H1 (cell line): Measurements from ENCODE around the gene SLC6A17. TPM values are rescaled to one million over a fixed set of nuclear protein-coding genes. Genes with fewer than 3 reads are reported as not detected.

Experiments used
- CTCF ChIA-PET: fragments of 300-600 bp; sonication (Branson Sonifier 250); formaldehyde crosslinking; loops from one replicate; lab custom pipeline; 2021; ENCODE audit not compliant: partially characterized antibody; lab: Charles Lee
- POLR2A ChIA-PET: fragments of 300-600 bp; sonication (Branson Sonifier 250); formaldehyde crosslinking; loops from one replicate; lab custom pipeline; 2021; ENCODE audit warnings: inconsistent platforms; ENCODE audit not compliant: partially characterized antibody; lab: Charles Lee
- DNase-seq, 2 experiments: peaks; one replicate each; pipeline versions ENCODE4 v3.0.0 to v3.0.0-alpha.2; 2010 to 2022; ENCODE audit warnings: low spot score in 2 of 2, low read depth in 1 of 2, mixed read lengths in 1 of 2
- FAIRE-seq: peaks from 2 replicates; lab custom pipeline; 2011; peaks lifted over from hg19 to GRCh38; lab: Jason Lieb, UNC
- H2AFZ ChIP-seq: 2 replicates; pipeline ENCODE4 v1.8.1; 2012; ENCODE audit warnings: low read length, inconsistent platforms
- H2AK5ac ChIP-seq: 2 replicates; pipeline ENCODE4 v1.6.1; 2013; ENCODE audit warnings: low read depth, low read length
- H2BK120ac ChIP-seq: replicated peaks from 2 replicates; pipeline ENCODE3; 2013; ENCODE audit warnings: low read depth, low read length, inconsistent platforms
- H2BK12ac ChIP-seq: 2 replicates; pipeline ENCODE4 v1.6.1; 2013; ENCODE audit warnings: low read depth, low read length
- H2BK15ac ChIP-seq: 2 replicates; pipeline ENCODE4 v1.6.1; 2013; ENCODE audit warnings: low read length
- H2BK20ac ChIP-seq: 2 replicates; pipeline ENCODE4 v1.6.1; 2013; ENCODE audit warnings: low read length
- H2BK5ac ChIP-seq: 2 replicates; pipeline ENCODE4 v1.6.1; 2013; ENCODE audit warnings: low read depth, low read length
- H3K14ac ChIP-seq: 2 replicates; pipeline ENCODE4 v1.6.1; 2013; ENCODE audit warnings: inconsistent platforms; ENCODE audit not compliant: insufficient read length
- H3K18ac ChIP-seq: 2 replicates; pipeline ENCODE4 v1.6.1; 2013; ENCODE audit warnings: low read length; ENCODE audit errors: extremely low read depth
- H3K23ac ChIP-seq: 2 replicates; pipeline ENCODE4 v1.6.1; 2013; ENCODE audit warnings: inconsistent platforms; ENCODE audit not compliant: insufficient read length
- H3K23me2 ChIP-seq: 2 replicates; pipeline ENCODE4 v1.6.1; 2013; ENCODE audit warnings: low read depth, low read length
- H3K27ac ChIP-seq: 2 replicates; pipeline ENCODE4 v1.6.1; 2011; ENCODE audit warnings: low read depth, low read length, inconsistent platforms
- H3K27me3 ChIP-seq, 4 experiments: replicated peaks in 1 of 4; 1 replicate in 1 of 4; 2 replicates in 3 of 4; pipeline versions ENCODE4 v1.6.1 to v1.8.1; 2011 to 2013; ENCODE audit warnings: low read length in 3 of 4, mild to moderate bottlenecking in 3 of 4, inconsistent platforms in 2 of 4, mixed read lengths in 2 of 4, moderate library complexity in 1 of 4; ENCODE audit not compliant: control insufficient read depth in 3 of 4, insufficient read depth in 3 of 4; ENCODE audit errors: extremely low read depth in 1 of 4
- H3K36me3 ChIP-seq, 4 experiments: 2 replicates each; pipeline versions ENCODE4 v1.6.1 to v1.8.1; 2011 to 2013; ENCODE audit warnings: mild to moderate bottlenecking in 4 of 4, low read length in 3 of 4, moderate library complexity in 2 of 4, control low read depth in 1 of 4, inconsistent platforms in 1 of 4; ENCODE audit not compliant: insufficient read depth in 4 of 4, control insufficient read depth in 2 of 4
- H3K4ac ChIP-seq: replicated peaks from 2 replicates; pipeline ENCODE3; 2013; ENCODE audit warnings: low read length, low read depth, mixed read lengths, inconsistent platforms; ENCODE audit not compliant: insufficient read length
- H3K4me1 ChIP-seq, 4 experiments: replicated peaks in 1 of 4; 1 replicate in 1 of 4; 2 replicates in 3 of 4; pipeline versions ENCODE4 v1.6.1 to v1.8.1; 2011 to 2013; ENCODE audit warnings: low read length in 3 of 4, inconsistent platforms in 2 of 4, mixed read lengths in 1 of 4; ENCODE audit not compliant: insufficient read depth in 4 of 4, control insufficient read depth in 3 of 4
- H3K4me2 ChIP-seq, 2 experiments: 2 replicates each; pipeline versions ENCODE4 v1.6.1 to v1.8.1; 2011 to 2013; ENCODE audit warnings: low read depth in 2 of 2, low read length in 2 of 2, control low read depth in 1 of 2, inconsistent platforms in 1 of 2, mild to moderate bottlenecking in 1 of 2; ENCODE audit not compliant: insufficient read depth in 1 of 2
- H3K4me3 ChIP-seq, 4 experiments: fragments of 200-600, 300-600 bp in 1 of 4; sonication (generic), shearing (Covaris generic), sonication (Bioruptor Twin) in 1 of 4; 2 replicates each; pipeline versions ENCODE4 v1.5.1 to v1.8.1; 2011 to 2016; ENCODE audit warnings: low read length in 4 of 4, low read depth in 3 of 4, control low read depth in 2 of 4, inconsistent platforms in 2 of 4, mild to moderate bottlenecking in 2 of 4, mixed read lengths in 1 of 4, moderate library complexity in 1 of 4; ENCODE audit not compliant: insufficient read depth in 2 of 4; ENCODE audit errors: extremely low read depth in 1 of 4
- H3K56ac ChIP-seq: replicated peaks from 2 replicates; pipeline ENCODE3; 2013; ENCODE audit warnings: low read depth, mild to moderate bottlenecking, mixed read lengths, low read length, inconsistent platforms; ENCODE audit not compliant: insufficient read length
- H3K79me1 ChIP-seq: 2 replicates; pipeline ENCODE4 v1.6.1; 2013; ENCODE audit warnings: low read depth, low read length, control low read depth
- H3K79me2 ChIP-seq, 2 experiments: 2 replicates each; pipeline versions ENCODE4 v1.6.1 to v1.8.1; 2012 to 2013; ENCODE audit warnings: low read length in 2 of 2, mild to moderate bottlenecking in 2 of 2, inconsistent platforms in 1 of 2; ENCODE audit not compliant: insufficient read depth in 2 of 2, control insufficient read depth in 1 of 2
- H3K9ac ChIP-seq, 4 experiments: replicated peaks in 1 of 4; 1 replicate in 1 of 4; 2 replicates in 3 of 4; pipeline versions ENCODE4 v1.6.1 to v1.8.1; 2011 to 2013; ENCODE audit warnings: low read depth in 3 of 4, low read length in 3 of 4, control low read depth in 2 of 4, mild to moderate bottlenecking in 2 of 4, moderate library complexity in 2 of 4, inconsistent platforms in 1 of 4; ENCODE audit errors: extremely low read depth in 1 of 4
- H3K9me3 ChIP-seq, 2 experiments: 2 replicates each; pipeline versions ENCODE4 v1.6.1 to v1.8.1; 2012 to 2013; ENCODE audit warnings: mild to moderate bottlenecking in 2 of 2, moderate library complexity in 2 of 2, control low read depth in 1 of 2, inconsistent platforms in 1 of 2, low read depth in 1 of 2, low read length in 1 of 2, mixed read lengths in 1 of 2; ENCODE audit not compliant: insufficient read depth in 2 of 2
- H4K20me1 ChIP-seq, 2 experiments: replicated peaks in 1 of 2; 2 replicates each; pipeline versions ENCODE3 to v1.8.1; 2011 to 2013; ENCODE audit warnings: inconsistent platforms in 2 of 2, low read length in 2 of 2, mild to moderate bottlenecking in 1 of 2; ENCODE audit not compliant: insufficient read depth in 2 of 2, control insufficient read depth in 1 of 2
- H4K5ac ChIP-seq: 2 replicates; pipeline ENCODE4 v1.6.1; 2013; ENCODE audit warnings: low read length, low read depth, mixed read lengths, inconsistent platforms; ENCODE audit not compliant: insufficient read length
- H4K8ac ChIP-seq: 2 replicates; pipeline ENCODE4 v1.8.0; 2013; ENCODE audit warnings: mild to moderate bottlenecking, moderate library complexity, low read length, inconsistent platforms; ENCODE audit not compliant: insufficient read depth; ENCODE audit errors: extremely low read depth
- H4K91ac ChIP-seq: replicated peaks from 2 replicates; pipeline ENCODE3; 2013; ENCODE audit warnings: low read length, mixed read lengths, inconsistent platforms; ENCODE audit not compliant: insufficient read length
- CTBP2 ChIP-seq: IDR thresholded peaks from 2 replicates; pipeline ENCODE4 v1.7.0; 2011; ENCODE audit warnings: borderline replicate concordance, mild to moderate bottlenecking, moderate library complexity, mixed read lengths, low read length; ENCODE audit not compliant: insufficient read depth, insufficient read length
- EP300 ChIP-seq, 2 experiments: IDR thresholded peaks; 1 replicate in 1 of 2; 2 replicates in 1 of 2; pipeline ENCODE4 v1.6.1; 2011 to 2012; ENCODE audit warnings: low read depth in 2 of 2, low read length in 2 of 2, mild to moderate bottlenecking in 2 of 2, borderline replicate concordance in 1 of 2, inconsistent platforms in 1 of 2, moderate library complexity in 1 of 2
- NANOG ChIP-seq: IDR thresholded peaks from 2 replicates; pipeline ENCODE4 v1.6.1; 2011; ENCODE audit warnings: low read length, low read depth, mild to moderate bottlenecking, inconsistent platforms; ENCODE audit not compliant: insufficient read depth, poor library complexity, severe bottlenecking
- RXRA ChIP-seq: IDR thresholded peaks from 2 replicates; pipeline ENCODE4 v1.6.1; 2011; ENCODE audit warnings: low read depth, mild to moderate bottlenecking, low read length, moderate library complexity; ENCODE audit not compliant: insufficient read depth
- TEAD4 ChIP-seq: IDR thresholded peaks from 2 replicates; pipeline ENCODE4 v1.6.1; 2012; ENCODE audit warnings: low read depth, low read length, inconsistent platforms, mixed read lengths
- YY1 ChIP-seq: IDR thresholded peaks from 2 replicates; pipeline ENCODE4 v1.6.1; 2011; ENCODE audit warnings: low read depth, mild to moderate bottlenecking, low read length
- WGBS, 2 experiments: shearing (Covaris generic) in 1 of 2; methylation state at CpG; one replicate each; pipeline versions ENCODE4 v1.1.6 to v1.1.7; 2013 to 2015; ENCODE audit warnings: low lambda C conversion rate in 2 of 2, mixed read lengths in 2 of 2, inconsistent platforms in 1 of 2, low coverage in 1 of 2, missing lambda C conversion rate in 1 of 2; ENCODE audit not compliant: insufficient replicate concordance in 2 of 2, insufficient coverage in 1 of 2, insufficient read length in 1 of 2; ENCODE audit errors: extremely low coverage in 1 of 2, missing lambda C conversion rate in 1 of 2; 5-methylcytosine and 5-hydroxymethylcytosine counted together
- polyA plus RNA-seq, 7 experiments: library from polyadenylated mRNA; depleted of rRNA in 3 of 7; stranded (reverse) in 5 of 7; unstranded in 2 of 7; fragments of >200 nt in 5 of 7; fragments of 200-250 nt in 2 of 7; gene quantifications; 1 replicate in 5 of 7; 2 replicates in 1 of 7; 4 replicates in 1 of 7; pipeline versions ENCODE4 v1.2.1 to v1.2.3, GENCODE V29; 2011 to 2013; ENCODE audit warnings: missing spikeins in 2 of 7, mixed read lengths in 2 of 7
- total RNA-seq: library from RNA; stranded (reverse); fragmentation: NEBNext Ultra II Directional; extraction: Animal tissue kit (Norgen Biotek cat#: 25700); gene quantifications from 2 replicates; pipeline ENCODE4 v1.2.1, GENCODE V29; 2021

SLC6A17 gene
- total and polyA plus RNA-seq, 2 of the 8 experiments (the other 6 are each of a cell fraction or from before 2014, with no cell fraction given), result 0.15 to 0.28 TPM

- TF ChIP-seq CTBP2 (no peak), TEAD4 (no peak), RXRA (no peak), EP300 (IDR thresholded peaks at IDR 0.05; ENCODE audit: borderline replicate concordance in 1 of 2, low read depth in 2 of 2, low read length in 2 of 2) (no peak), NANOG (no peak), YY1 (no peak)
- TF ChIP-seq, all 59 proteins: peak for 0
- Histone ChIP-seq H3K36me3 (no peaks in the 10 kb centered on the region), H4K5ac (no peak overlapping the region), H4K91ac (no peak overlapping the region), H2BK20ac (no peak overlapping the region), H3K4me3 (no peak overlapping the region), H3K9me3 (no peaks in the 10 kb centered on the region), H2BK12ac (no peak overlapping the region), H4K20me1 (no peaks in the 10 kb centered on the region), H3K27me3 (no peaks in the 10 kb centered on the region), H2BK5ac (no peak overlapping the region), H3K18ac (no peak overlapping the region), H4K8ac (no peak overlapping the region), H3K27ac (no peak overlapping the region), H3K4me2 (no peak overlapping the region), H3K14ac (no peak overlapping the region), H3K79me2 (no peaks in the 10 kb centered on the region), H2BK15ac (no peak overlapping the region), H3K56ac (no peak overlapping the region), H3K23ac (no peak overlapping the region), H2AK5ac (no peak overlapping the region), H3K4ac (no peak overlapping the region), H3K79me1 (no peaks in the 10 kb centered on the region), H3K9ac (no peak overlapping the region), H3K23me2 (no peaks in the 10 kb centered on the region), H2AFZ (no peak overlapping the region), H2BK120ac (no peak overlapping the region), H3K4me1 (no peaks in the 10 kb centered on the region)
- FAIRE-seq (no peak), DNase-seq (no peak)
- POLR2A ChIA-PET, result no interaction called here
- CTCF ChIA-PET, result interaction anchor here (0.9 to 4.7 kb wide), 9 partner anchors 11 to 277 kb away, joined by 3 to 30 read pairs (median 5); no protein-coding TSS in a partner anchor
- WGBS, 2 experiments, result 92% methylated on average over 8 of the region's 8 CpGs; no CpG with 5 or more reads in 1 of the 2 experiments
Measured at GRCh38 chr1:110190282-110190929, 40.1 kb downstream of the SLC6A17 start.
